NT2/D1 (cell line): ENCODE measurements around the gene ZNF92.

Source experiments
- DNase-seq: peaks from one replicate; pipeline ENCODE4 v3.0.0-alpha.2; 2011; ENCODE audit warnings: low read depth, low spot score
- H3K27me3 ChIP-seq: 2 replicates; pipeline ENCODE4 v1.6.0; 2011; ENCODE audit warnings: mild to moderate bottlenecking; ENCODE audit not compliant: insufficient read length, insufficient read depth
- H3K36me3 ChIP-seq: 2 replicates; pipeline ENCODE4 v1.6.1; 2011; ENCODE audit warnings: mild to moderate bottlenecking, low read length, mixed read lengths; ENCODE audit not compliant: insufficient read depth, insufficient read length
- H3K4me1 ChIP-seq: 2 replicates; pipeline ENCODE4 v1.5.1; 2011; ENCODE audit not compliant: insufficient read depth, insufficient read length
- H3K4me3 ChIP-seq: 2 replicates; pipeline ENCODE4 v1.5.1; 2011; ENCODE audit warnings: low read depth; ENCODE audit not compliant: insufficient read length
- H3K9ac ChIP-seq: 2 replicates; pipeline ENCODE4 v1.6.0; 2011; ENCODE audit warnings: low read depth; ENCODE audit not compliant: insufficient read length
- H3K9me3 ChIP-seq: 2 replicates; pipeline ENCODE4 v1.5.1; 2011; ENCODE audit warnings: mild to moderate bottlenecking, low read length; ENCODE audit not compliant: insufficient read depth
- SUZ12 ChIP-seq: IDR thresholded peaks from 2 replicates; pipeline ENCODE4 v1.6.1; 2011; ENCODE audit not compliant: insufficient read length, insufficient read depth; ENCODE audit errors: extremely low read depth
- YY1 ChIP-seq: IDR thresholded peaks from 2 replicates; pipeline ENCODE4 v1.6.1; 2011; ENCODE audit not compliant: insufficient read length, insufficient read depth
- ZNF274 ChIP-seq: IDR thresholded peaks from 2 replicates; pipeline ENCODE4 v1.6.1; 2011; ENCODE audit warnings: mild to moderate bottlenecking, low read depth, low read length

ZNF92 gene

DNA sequence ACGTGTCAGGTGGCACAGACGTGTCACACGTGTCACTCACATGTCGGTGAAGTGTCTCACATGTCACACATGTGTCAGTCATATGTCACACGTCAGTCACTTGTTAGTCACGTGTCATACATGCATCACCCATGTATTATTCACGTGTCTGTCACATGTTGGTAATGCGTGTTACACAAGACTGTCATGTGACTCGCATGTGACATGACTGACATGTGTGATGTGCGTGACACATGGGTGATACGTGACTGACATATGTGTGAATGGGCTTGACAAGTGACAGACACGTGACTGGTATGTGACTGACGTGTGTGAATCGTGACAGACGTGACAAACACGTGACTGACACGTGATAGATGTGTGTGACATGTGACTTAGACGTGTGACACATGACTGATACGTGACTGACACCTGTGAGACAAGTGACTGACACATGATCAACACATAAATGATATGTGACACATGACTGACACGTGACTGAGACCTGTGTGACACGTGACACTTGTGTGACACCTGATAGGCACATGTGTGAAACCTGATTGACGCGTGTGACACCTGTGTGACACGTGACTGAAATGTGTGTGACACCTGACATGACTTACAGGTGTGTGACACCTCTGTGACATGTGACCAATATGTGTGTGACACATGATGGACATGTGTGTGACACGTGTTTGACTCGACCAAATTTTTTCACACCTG is 56.1 kb downstream of the ZNF92 start:
- DNase-seq, result no peak
- H3K4me1 ChIP-seq, result no peaks in the 10 kb centered on the region
- TF ChIP-seq ZNF274 (no peak), SUZ12 (no peak), YY1 (no peak)
- H3K36me3 ChIP-seq, result no peaks in the 10 kb centered on the region
- peaks cover 16% of the 10 kb centered on the region for H3K9me3 ChIP-seq
- H3K4me3 ChIP-seq, result no peak overlapping the region
- H3K9ac ChIP-seq, result no peak overlapping the region
- no peaks in the 10 kb centered on the region for H3K27me3 ChIP-seq

DNA sequence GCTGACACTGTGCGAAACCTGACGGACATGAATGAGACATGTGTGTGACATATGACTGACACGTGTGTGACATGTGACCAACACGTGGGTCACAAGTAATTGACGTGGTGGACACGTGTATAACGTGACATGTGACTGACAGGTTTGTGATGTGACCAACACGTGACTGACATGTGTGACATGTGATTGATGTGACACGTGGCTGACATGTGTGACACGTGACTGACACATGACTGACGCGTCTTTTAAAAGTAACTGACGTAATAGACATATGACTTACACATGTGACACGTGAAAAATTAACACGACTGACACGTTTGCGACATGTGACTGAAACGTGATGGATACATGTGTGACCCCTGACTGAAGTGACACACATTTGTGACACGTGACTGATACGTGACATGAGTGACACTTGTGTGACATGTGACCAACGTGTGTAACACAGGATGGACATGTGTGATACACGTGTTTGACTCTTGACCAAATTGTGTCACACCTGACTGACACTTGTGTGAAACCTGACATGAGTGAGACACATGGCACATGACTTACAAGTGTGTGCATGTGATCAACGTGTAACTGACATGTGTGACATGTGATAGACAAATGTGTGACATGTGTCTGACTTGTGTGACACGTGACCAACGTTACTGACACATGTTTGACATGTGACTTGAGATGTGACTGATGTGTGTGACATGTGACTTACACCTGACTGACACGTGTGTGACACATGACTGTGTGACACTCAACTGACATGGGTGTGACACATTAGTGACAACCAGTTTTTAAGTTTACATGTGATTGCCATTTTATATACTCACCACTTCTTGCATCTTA is 56.9 kb downstream of the ZNF92 start:
- H3K9me3 ChIP-seq, result peaks cover 16% of the 10 kb centered on the region
- H3K27me3 ChIP-seq, result no peaks in the 10 kb centered on the region
- H3K4me3 ChIP-seq, result no peak overlapping the region
- H3K4me1 ChIP-seq, result no peaks in the 10 kb centered on the region
- no peak for DNase-seq
- TF ChIP-seq SUZ12 (no peak), ZNF274 (no peak)
- H3K36me3 ChIP-seq, result no peaks in the 10 kb centered on the region
- no peak overlapping the region for H3K9ac ChIP-seq

DNA sequence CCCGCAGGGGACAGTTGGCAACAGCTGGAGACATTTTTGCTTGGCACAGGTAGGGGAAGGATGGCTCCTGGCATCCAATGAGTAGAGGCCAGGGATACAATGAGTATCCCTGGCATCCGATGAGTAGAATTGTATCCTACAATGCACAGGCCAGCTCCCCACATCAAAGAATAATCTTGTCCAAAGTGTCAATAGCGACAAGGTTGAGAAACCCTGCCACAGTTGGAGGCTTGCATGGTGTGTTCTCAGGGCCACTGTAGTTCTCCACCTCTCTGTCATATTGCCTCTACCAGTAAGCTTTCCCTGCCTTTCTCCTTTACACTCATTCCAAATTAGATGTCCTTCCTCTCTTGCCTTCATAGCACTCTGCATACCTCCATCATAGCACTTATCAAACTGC is 60.7 kb downstream of the ZNF92 start:
- Histone ChIP-seq H3K9ac (no peak overlapping the region), H3K36me3 (no peaks in the 10 kb centered on the region), H3K4me3 (no peak overlapping the region), H3K4me1 (no peaks in the 10 kb centered on the region), H3K27me3 (no peaks in the 10 kb centered on the region), H3K9me3 (peaks cover 15% of the 10 kb centered on the region)
- DNase-seq, result no peak
- no peak for TF ChIP-seq ZNF274
- no peak for TF ChIP-seq SUZ12
- no peak for TF ChIP-seq YY1

DNA sequence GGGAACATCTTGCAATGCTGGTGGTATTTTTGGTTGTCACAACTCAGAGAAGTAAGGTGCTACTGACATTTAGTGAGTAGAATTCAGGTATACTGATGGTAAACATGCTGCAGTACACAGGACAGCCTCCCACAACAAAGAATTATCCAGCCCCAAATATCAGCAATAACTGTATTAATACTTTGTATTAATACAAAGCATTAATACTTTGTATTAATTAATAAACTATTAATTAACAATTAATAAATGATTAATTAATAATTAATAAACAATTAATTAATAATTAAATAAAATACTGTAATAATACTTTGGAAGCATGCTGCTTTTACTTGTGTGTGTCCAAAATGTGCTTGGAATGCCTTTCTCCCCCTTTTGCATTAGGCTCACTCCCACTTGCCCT is 62.5 kb downstream of the ZNF92 start:
- no peak for TF ChIP-seq SUZ12
- no peak for TF ChIP-seq YY1
- TF ChIP-seq ZNF274, result no peak
- H3K9me3 ChIP-seq, result no peaks in the 10 kb centered on the region
- H3K4me1 ChIP-seq, result no peaks in the 10 kb centered on the region
- DNase-seq, result no peak
- no peaks in the 10 kb centered on the region for H3K36me3 ChIP-seq
- no peak overlapping the region for H3K4me3 ChIP-seq
- no peaks in the 10 kb centered on the region for H3K27me3 ChIP-seq
- no peak overlapping the region for H3K9ac ChIP-seq

DNA sequence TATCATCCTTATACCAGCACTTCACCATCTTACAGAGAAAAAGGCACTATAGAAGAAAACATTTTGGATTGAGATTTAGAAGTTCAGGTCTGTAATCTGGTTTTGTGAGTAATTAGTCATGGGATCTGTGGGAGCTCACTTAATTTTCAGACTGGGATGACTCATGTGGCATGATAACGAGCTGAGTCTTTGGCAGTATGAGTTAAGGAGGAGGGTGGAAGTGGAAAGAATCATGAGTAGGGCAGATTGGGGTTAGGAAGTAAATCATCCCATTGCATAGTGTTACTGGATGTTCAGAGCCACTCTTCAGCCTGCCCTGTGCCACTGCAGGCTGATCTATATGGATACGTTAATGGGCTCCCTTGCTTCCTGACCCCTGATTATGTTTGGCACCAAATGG is 64.9 kb downstream of the ZNF92 start:
- TF ChIP-seq YY1 (no peak), SUZ12 (no peak), ZNF274 (no peak)
- Histone ChIP-seq H3K4me3 (no peak overlapping the region), H3K4me1 (no peaks in the 10 kb centered on the region), H3K9me3 (no peaks in the 10 kb centered on the region), H3K36me3 (no peaks in the 10 kb centered on the region), H3K27me3 (no peaks in the 10 kb centered on the region), H3K9ac (no peak overlapping the region)
- no peak for DNase-seq

DNA sequence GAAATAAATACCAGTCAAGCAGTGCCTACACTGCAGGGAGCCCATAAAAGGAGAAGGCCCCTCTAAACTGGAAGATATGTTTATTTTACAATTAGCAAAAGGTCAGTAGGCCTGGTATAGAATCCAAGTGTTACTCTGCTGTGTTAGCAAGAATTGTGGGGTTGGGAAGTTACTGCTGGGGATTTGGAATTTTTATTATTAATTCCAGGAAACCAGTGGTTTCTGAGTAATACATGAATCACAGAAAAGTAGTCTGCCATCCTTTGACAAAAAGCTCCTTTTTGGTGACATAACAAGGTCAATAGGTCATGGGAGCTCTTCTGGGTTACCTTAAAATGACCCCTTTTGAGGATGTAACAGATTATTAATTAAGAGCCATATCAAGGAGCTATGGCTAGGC is 67.4 kb downstream of the ZNF92 start:
- no peaks in the 10 kb centered on the region for H3K27me3 ChIP-seq
- TF ChIP-seq ZNF274 (no peak), YY1 (no peak), SUZ12 (no peak)
- no peak overlapping the region for H3K4me3 ChIP-seq
- H3K9me3 ChIP-seq, result peaks cover 5% of the 10 kb centered on the region
- H3K9ac ChIP-seq, result no peak overlapping the region
- H3K4me1 ChIP-seq, result no peaks in the 10 kb centered on the region
- no peaks in the 10 kb centered on the region for H3K36me3 ChIP-seq
- DNase-seq, result no peak

DNA sequence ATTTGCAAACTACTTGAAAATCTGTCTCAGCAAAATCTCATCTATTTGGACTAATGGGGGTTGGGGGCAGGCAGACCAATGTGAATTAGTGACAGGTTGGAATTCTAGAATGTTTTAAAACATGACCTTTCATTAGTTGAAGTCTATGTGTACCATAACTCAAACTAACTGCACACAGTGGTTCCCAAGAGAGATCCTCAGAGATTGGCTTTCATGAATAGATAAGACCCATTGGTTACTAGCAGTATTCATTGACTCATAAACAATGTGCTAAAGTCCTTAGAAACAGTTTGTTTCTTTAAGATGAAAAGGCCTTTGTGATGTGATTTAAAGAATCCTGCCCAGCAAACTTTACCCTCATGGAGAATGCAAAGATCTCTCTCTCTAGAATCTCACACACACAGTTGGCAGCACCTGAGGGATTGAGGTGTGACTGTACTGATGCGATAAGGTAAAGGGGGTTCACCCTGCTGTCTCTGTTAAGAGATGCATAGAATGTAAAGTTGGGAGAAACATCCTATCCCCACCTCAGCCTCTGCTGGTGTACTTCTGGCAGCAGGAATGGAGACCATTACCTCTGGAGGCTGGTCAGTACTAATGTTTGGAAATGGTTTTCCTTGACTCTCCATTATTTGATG is 70.7 kb downstream of the ZNF92 start:
- Histone ChIP-seq H3K27me3 (no peaks in the 10 kb centered on the region), H3K36me3 (no peaks in the 10 kb centered on the region), H3K4me1 (no peaks in the 10 kb centered on the region), H3K9ac (no peak overlapping the region), H3K4me3 (no peak overlapping the region), H3K9me3 (peaks cover 17% of the 10 kb centered on the region)
- no peak for TF ChIP-seq ZNF274
- TF ChIP-seq YY1, result no peak
- no peak for TF ChIP-seq SUZ12
- DNase-seq, result no peak
